GM12878 (cell line): ENCODE results near the gene KRTAP5-2. TPM values are rescaled to one million over a fixed set of nuclear protein-coding genes. Genes with fewer than 3 reads are reported as not detected.
"Not testable (repeated sequence)": the region's sequence is repeated elsewhere in the genome, so short reads cannot be mapped to it uniquely, and the experiment has no call there.

Experiments used
- ATAC-seq: fragments of 200-7000 bp; cut with Tn5 transposase; 3 replicates; pipeline ENCODE4 v1.9.1; 2020; ENCODE audit warnings: mild to moderate bottlenecking, moderate library complexity
- BruUV-seq: library from RNA; stranded (reverse); fragments of 400-500 nt; replicated peaks from 2 replicates; lab custom pipeline; 2021; lab: Mats Ljungman, UMichigan
- CTCF ChIA-PET: fragments of 300-600 bp; sonication (Branson Sonifier 250); formaldehyde crosslinking; extraction: SDS; loops from one replicate; lab custom pipeline; 2021; ENCODE audit warnings: inconsistent platforms; lab: Yijun Ruan, JAX
- POLR2A ChIA-PET: fragments of 350-600 bp; formaldehyde crosslinking; extraction: SDS; loops from one replicate; lab custom pipeline; 2021; ENCODE audit warnings: inconsistent platforms; lab: Charles Lee
- RAD21 ChIA-PET: fragments of 300-600 bp; sonication (Branson Sonifier 250); formaldehyde crosslinking; loops from one replicate; lab custom pipeline; 2023; ENCODE audit warnings: antibody characterized with exemption; ENCODE audit not compliant: unreplicated experiment; lab: Charles Lee
- SMC1A ChIA-PET: fragments of 300-600 bp; sonication (Branson Sonifier 250); formaldehyde crosslinking; loops from one replicate; lab custom pipeline; 2023; ENCODE audit not compliant: unreplicated experiment, uncharacterized antibody; lab: Charles Lee
- DNase-seq: peaks from one replicate; pipeline ENCODE4 v3.0.0-alpha.2; 2011; ENCODE audit warnings: low read depth, low spot score
- FAIRE-seq: peaks from 3 replicates; lab custom pipeline; 2011; peaks lifted over from hg19 to GRCh38; lab: Jason Lieb, UNC
- H2AFZ ChIP-seq: 2 replicates; pipeline ENCODE4 v1.6.0; 2011; ENCODE audit warnings: low read depth, low read length, control low read depth; ENCODE audit not compliant: control insufficient read depth
- H3K27ac ChIP-seq: 2 replicates; pipeline ENCODE4 v1.5.1; 2011; ENCODE audit warnings: control low read depth; ENCODE audit not compliant: control insufficient read depth, insufficient read depth
- H3K27me3 ChIP-seq, 2 experiments: replicated peaks in 1 of 2; 2 replicates each; pipeline versions ENCODE4 v1.6.0 to v1.6.1; 2011; ENCODE audit warnings: low read length in 1 of 2; ENCODE audit not compliant: control insufficient read depth in 2 of 2, insufficient read depth in 2 of 2
- H3K36me3 ChIP-seq, 2 experiments: 2 replicates each; pipeline ENCODE4 v1.5.1; 2011; ENCODE audit warnings: low read length in 1 of 2; ENCODE audit not compliant: control insufficient read depth in 2 of 2, insufficient read depth in 2 of 2
- H3K4me1 ChIP-seq: 2 replicates; pipeline ENCODE4 v1.6.1; 2011; ENCODE audit warnings: mild to moderate bottlenecking, low read length, moderate library complexity, mixed read lengths; ENCODE audit not compliant: control insufficient read depth, insufficient read depth
- H3K4me2 ChIP-seq: 2 replicates; pipeline ENCODE4 v1.6.0; 2011; ENCODE audit warnings: control low read depth; ENCODE audit not compliant: control insufficient read depth, insufficient read depth
- H3K4me3 ChIP-seq: fragments of 200-600 bp; sonication (generic); 2 replicates; pipeline ENCODE4 v1.5.1; 2016
- H3K79me2 ChIP-seq: 2 replicates; pipeline ENCODE4 v1.6.0; 2011; ENCODE audit warnings: low read length; ENCODE audit not compliant: control insufficient read depth, insufficient read depth
- H3K9ac ChIP-seq: 2 replicates; pipeline ENCODE4 v1.8.0; 2011; ENCODE audit warnings: low read length, control low read depth, mixed read lengths; ENCODE audit not compliant: control insufficient read depth, insufficient read depth
- H3K9me3 ChIP-seq: replicated peaks from 3 replicates; pipeline ENCODE4 v1.5.1; 2011; ENCODE audit warnings: mild to moderate bottlenecking, low read length; ENCODE audit not compliant: control insufficient read depth, insufficient read depth
- H4K20me1 ChIP-seq: 2 replicates; pipeline ENCODE4 v1.6.0; 2011; ENCODE audit not compliant: control insufficient read depth, insufficient read depth
- DPF2 ChIP-seq: fragments of 450-650 bp; IDR thresholded peaks from 2 replicates; pipeline ENCODE4 v1.6.1; 2017; ENCODE audit warnings: mild to moderate bottlenecking
- EP300 ChIP-seq, 2 experiments: fragments of 150-350 bp in 1 of 2; IDR thresholded peaks; 2 replicates each; pipeline ENCODE4 v1.6.1; 2011 to 2012; ENCODE audit warnings: low read depth in 2 of 2, low read length in 2 of 2, borderline replicate concordance in 1 of 2, improper control_type of control experiment in 1 of 2, inconsistent platforms in 1 of 2; ENCODE audit not compliant: control insufficient read depth in 1 of 2
- HDAC6 ChIP-seq: fragments of 200-600 bp; sonication (generic); IDR thresholded peaks from one replicate; pipeline ENCODE4 v1.8.0; 2017; ENCODE audit warnings: antibody characterized with exemption; ENCODE audit not compliant: unreplicated experiment
- YBX1 ChIP-seq: fragments of 450-650 bp; IDR thresholded peaks from 2 replicates; pipeline ENCODE4 v1.6.1; 2016; ENCODE audit warnings: antibody characterized with exemption
- ZNF622 ChIP-seq: fragments of 450-650 bp; IDR thresholded peaks from 2 replicates; pipeline ENCODE4 v1.6.1; 2017; ENCODE audit warnings: mild to moderate bottlenecking, inconsistent platforms
- ZZZ3 ChIP-seq: IDR thresholded peaks from 2 replicates; pipeline ENCODE4 v1.6.1; 2011; ENCODE audit warnings: low read depth; ENCODE audit not compliant: control insufficient read depth, insufficient read length
- WGBS: methylation state at CpG from one replicate; pipeline ENCODE4 v1.1.6; 2016; ENCODE audit warnings: low lambda C conversion rate; ENCODE audit not compliant: insufficient replicate concordance, insufficient coverage; ENCODE audit errors: missing lambda C conversion rate; 5-methylcytosine and 5-hydroxymethylcytosine counted together
- in situ Hi-C: fragments of 300-500 bp; cut with MboI; formaldehyde crosslinking; loops from 9 replicates; pipeline ENCODE4 v1.14.3; 2018; ENCODE audit warnings: mixed read lengths
- intact Hi-C: fragments of 100-400 bp; cut with micrococcal nuclease; formaldehyde crosslinking; loops from one replicate; pipeline ENCODE4 v1.14.2; 2022; ENCODE audit not compliant: unreplicated experiment
- polyA plus RNA-seq, 11 experiments: library from polyadenylated mRNA; depleted of rRNA in 4 of 11; unstranded in 6 of 11; stranded (reverse) in 5 of 11; fragments of >200 nt; fragmentation: Nextera tagmentation in 4 of 11; fragmentation: Illumina TruSeq in 1 of 11; extraction: Ambion mirVana in 4 of 11; extraction: Trizol in 1 of 11; gene quantifications; 1 replicate in 1 of 11; 2 replicates in 10 of 11; pipeline versions ENCODE4 v1.2.1 to v1.2.3, GENCODE V29; 2011 to 2016; ENCODE audit warnings: inconsistent platforms in 2 of 11, missing spikeins in 2 of 11, low read depth in 1 of 11
- total RNA-seq, 4 experiments: library from RNA; depleted of rRNA in 3 of 4; stranded (reverse); fragments of >200 nt in 3 of 4; fragmentation: Illumina TruSeq in 1 of 4; extraction: Trizol in 1 of 4; gene quantifications; 2 replicates each; pipeline versions ENCODE4 v1.2.1 to v1.2.3, GENCODE V29; 2013 to 2021
- TF ChIP-seq, protein P1 (sequence below): IDR thresholded peaks from 2 replicates; pipeline ENCODE4 v1.6.1; 2011; ENCODE audit warnings: mild to moderate bottlenecking, low read depth, low read length, moderate library complexity; ENCODE audit not compliant: insufficient replicate concordance

Gene KRTAP5-2
- total and polyA plus RNA-seq, 10 of the 15 experiments (the other 5 are each of a cell fraction or from before 2014, with no cell fraction given), result not detected

DNA sequence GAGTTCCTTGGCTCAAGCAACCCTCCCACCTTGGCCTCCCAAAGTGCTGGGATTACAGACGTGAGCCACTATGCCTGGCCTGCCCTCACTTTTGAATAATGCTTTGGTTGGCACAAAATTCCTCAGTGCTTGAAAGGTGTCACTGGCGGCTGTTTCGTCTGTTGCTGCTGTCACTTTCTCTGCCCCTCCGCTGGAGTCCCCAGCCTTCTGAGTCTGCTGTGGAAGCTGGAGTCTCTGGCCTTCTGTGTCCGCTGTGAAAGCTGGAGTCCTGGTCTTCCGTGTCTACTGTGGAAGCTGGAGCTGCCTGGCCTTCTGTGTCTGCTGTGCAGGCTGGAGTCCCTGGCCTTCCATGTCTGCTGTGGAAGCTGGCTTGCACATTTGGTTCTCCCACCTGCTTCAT lies 8.1 kb downstream of the KRTAP5-2 start:
- CTCF ChIA-PET, result interaction anchor here (1.2 to 1.9 kb wide), 2 partner anchors 15 to 37 kb away, joined by 3 to 4 read pairs; no protein-coding TSS in a partner anchor
- Histone ChIP-seq H4K20me1 (no peaks in the 10 kb centered on the region), H3K79me2 (no peaks in the 10 kb centered on the region), H3K36me3 (no peaks in the 10 kb centered on the region), H3K9me3 (no peaks in the 10 kb centered on the region; the same call in 2 of the 3 replicates), H3K4me3 (no peak overlapping the region), H3K27ac (no peak overlapping the region), H2AFZ (no peak overlapping the region), H3K4me1 (no peaks in the 10 kb centered on the region), H3K4me2 (no peak overlapping the region), H3K27me3 (no peaks in the 10 kb centered on the region; a peak in 1 of 4 replicates), H3K9ac (no peak overlapping the region)
- in situ Hi-C loops, result no loop called here
- RAD21 ChIA-PET, result no interaction called here
- DNase-seq (no peak), ATAC-seq (no peak), FAIRE-seq (no peak)
- BruUV-seq, result no TSS peak
- intact Hi-C loops, result no loop called here
- 69% methylated on average over 6 of the region's 6 CpGs for WGBS
- SMC1A ChIA-PET, result no interaction called here
- no peak for TF ChIP-seq EP300 (IDR thresholded peaks at IDR 0.05; ENCODE audit: borderline replicate concordance in 1 of 2, control insufficient read depth in 1 of 2, low read depth in 2 of 2, low read length in 2 of 2)
- TF ChIP-seq, protein P1, sequence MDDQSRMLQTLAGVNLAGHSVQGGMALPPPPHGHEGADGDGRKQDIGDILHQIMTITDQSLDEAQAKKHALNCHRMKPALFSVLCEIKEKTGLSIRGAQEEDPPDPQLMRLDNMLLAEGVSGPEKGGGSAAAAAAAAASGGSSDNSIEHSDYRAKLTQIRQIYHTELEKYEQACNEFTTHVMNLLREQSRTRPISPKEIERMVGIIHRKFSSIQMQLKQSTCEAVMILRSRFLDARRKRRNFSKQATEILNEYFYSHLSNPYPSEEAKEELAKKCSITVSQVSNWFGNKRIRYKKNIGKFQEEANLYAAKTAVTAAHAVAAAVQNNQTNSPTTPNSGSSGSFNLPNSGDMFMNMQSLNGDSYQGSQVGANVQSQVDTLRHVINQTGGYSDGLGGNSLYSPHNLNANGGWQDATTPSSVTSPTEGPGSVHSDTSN, result no peak
- TF ChIP-seq DPF2, result no peak
- TF ChIP-seq HDAC6, result no peak
- no peak for TF ChIP-seq ZZZ3
- no peak for TF ChIP-seq ZNF622
- no peak for TF ChIP-seq YBX1
- POLR2A ChIA-PET, result no interaction called here

DNA sequence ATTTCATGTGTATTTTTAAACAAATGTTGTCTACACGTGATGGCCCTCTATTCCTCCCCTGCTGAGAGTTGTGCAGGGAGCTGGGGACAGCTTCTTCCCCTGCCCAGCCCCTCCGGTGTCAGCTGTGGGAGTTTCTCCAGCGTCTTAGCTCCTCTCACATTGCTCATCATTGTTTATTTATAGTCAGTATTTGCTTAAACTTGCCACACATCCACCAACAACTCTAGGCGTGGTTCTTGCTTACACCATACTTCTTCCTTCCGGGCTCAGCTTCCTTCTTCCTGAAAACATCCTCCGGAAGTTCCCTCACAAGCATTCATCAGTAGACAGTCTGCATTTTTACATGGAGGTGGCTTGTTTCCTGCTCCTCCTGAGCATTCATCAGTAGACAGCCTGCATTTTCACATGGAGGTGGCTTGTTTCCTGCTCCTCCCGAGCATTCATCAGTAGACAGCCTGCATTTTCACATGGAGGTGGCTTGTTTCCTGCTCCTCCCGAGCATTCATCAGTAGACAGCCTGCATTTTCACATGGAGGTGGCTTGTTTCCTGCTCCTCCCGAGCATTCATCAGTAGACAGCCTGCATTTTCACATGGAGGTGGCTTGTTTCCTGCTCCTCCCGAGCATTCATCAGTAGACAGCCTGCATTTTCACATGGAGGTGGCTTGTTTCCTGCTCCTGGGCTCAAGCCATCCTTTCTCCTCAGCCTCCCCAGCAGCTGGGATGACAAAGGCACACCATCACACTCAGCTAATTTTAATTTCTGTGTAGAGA lies 8.7 kb downstream of the KRTAP5-2 start:
- DNase-seq, RAD21 ChIA-PET, H3K27me3 ChIP-seq, H2AFZ ChIP-seq, SMC1A ChIA-PET, H3K4me2 ChIP-seq, ATAC-seq, H3K9ac ChIP-seq, H3K9me3 ChIP-seq, H3K4me3 ChIP-seq, H3K27ac ChIP-seq, POLR2A ChIA-PET, H4K20me1 ChIP-seq, H3K4me1 ChIP-seq, BruUV-seq, in situ Hi-C loops, H3K79me2 ChIP-seq, intact Hi-C loops, FAIRE-seq, H3K36me3 ChIP-seq: not testable (repeated sequence)
- CTCF ChIA-PET, result interaction anchor here (1.2 to 1.9 kb wide), 4 partner anchors 11 to 135 kb away, joined by 3 to 4 read pairs (median 4); no protein-coding TSS in a partner anchor
- WGBS, result 2% methylated on average over 7 of the region's 10 CpGs
